Measurements from ENCODE around the gene EVC.

The EVC gene

DNA sequence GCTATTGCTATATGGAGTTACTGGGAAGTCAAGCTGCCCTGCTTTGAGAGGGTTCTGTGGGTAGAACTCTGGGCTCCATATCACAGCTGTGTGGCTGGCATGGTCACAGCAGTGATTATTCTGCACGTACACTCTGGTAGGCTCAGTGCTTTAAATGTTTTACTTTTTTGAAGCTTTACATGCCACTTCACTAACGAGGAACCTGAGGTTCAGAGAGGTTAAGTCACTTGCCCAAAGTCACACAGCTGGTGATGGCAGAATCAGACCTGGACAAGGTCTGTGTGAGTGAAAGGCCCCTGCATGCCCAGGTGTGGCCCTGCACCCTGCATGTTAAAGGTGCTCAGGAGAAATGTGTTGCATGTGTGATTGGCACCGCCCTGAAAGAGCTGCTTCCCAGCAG, 24.5 kb downstream of the EVC start:
- Histone ChIP-seq H3K4me1 (ENCODE audit: control insufficient read depth in 2 of 2, insufficient read depth in 1 of 2, low read depth in 1 of 2, low read length in 2 of 2) (no peaks in the 10 kb centered on the region), H2AK5ac (ENCODE audit: low read depth, low read length) (no peak overlapping the region), H3K4me3 (ENCODE audit: low read length in 2 of 2) (no peak overlapping the region), H4K91ac (ENCODE audit: low read depth, low read length, poor library complexity) (no peak overlapping the region), H3K79me1 (ENCODE audit: low read depth, low read length) (no peaks in the 10 kb centered on the region), H3K4ac (ENCODE audit: low read length) (no peak overlapping the region), H2BK5ac (ENCODE audit: low read length) (no peak overlapping the region), H3K23ac (ENCODE audit: low read depth, low read length, poor library complexity) (no peak overlapping the region), H4K8ac (ENCODE audit: low read depth, low read length) (no peak overlapping the region), H3K27ac (replicated peaks; ENCODE audit: low read length) (no peak overlapping the region), H2BK15ac (ENCODE audit: low read length) (no peak overlapping the region), H3K9me3 (replicated peaks in 1 of 2; ENCODE audit: control insufficient read depth in 2 of 2, insufficient read depth in 1 of 2, low read depth in 1 of 2, low read length in 2 of 2) (no peaks in the 10 kb centered on the region), H3K36me3 (replicated peaks in 1 of 2; ENCODE audit: control insufficient read depth in 2 of 2, insufficient read depth in 2 of 2, low read length in 2 of 2) (peaks cover 12 to 44% of the 10 kb centered on the region in 2 donors), H2BK12ac (ENCODE audit: low read length) (no peak overlapping the region), H3K18ac (ENCODE audit: low read length) (no peak overlapping the region), H2AFZ (ENCODE audit: low read length) (no peak overlapping the region), H3K4me2 (ENCODE audit: insufficient read depth, low read length, poor library complexity, severe bottlenecking) (no peak overlapping the region), H3K14ac (ENCODE audit: low read length) (no peak overlapping the region), H3K27me3 (ENCODE audit: control insufficient read depth in 3 of 3, insufficient read depth in 3 of 3, low read depth in 1 of 3, low read length in 3 of 3) (no peaks in the 10 kb centered on the region), H2BK120ac (ENCODE audit: low read depth, low read length) (no peak overlapping the region), H3K9ac (ENCODE audit: low read depth, low read length, poor library complexity) (no peak overlapping the region)
- WGBS, 2 donors (ENCODE audit: extremely low coverage in 2 of 2, insufficient read length in 2 of 2, insufficient replicate concordance in 1 of 2): no CpG with 5 or more reads among the region's 3 CpGs
- no peak for DNase-seq (ENCODE audit: low spot score)

DNA sequence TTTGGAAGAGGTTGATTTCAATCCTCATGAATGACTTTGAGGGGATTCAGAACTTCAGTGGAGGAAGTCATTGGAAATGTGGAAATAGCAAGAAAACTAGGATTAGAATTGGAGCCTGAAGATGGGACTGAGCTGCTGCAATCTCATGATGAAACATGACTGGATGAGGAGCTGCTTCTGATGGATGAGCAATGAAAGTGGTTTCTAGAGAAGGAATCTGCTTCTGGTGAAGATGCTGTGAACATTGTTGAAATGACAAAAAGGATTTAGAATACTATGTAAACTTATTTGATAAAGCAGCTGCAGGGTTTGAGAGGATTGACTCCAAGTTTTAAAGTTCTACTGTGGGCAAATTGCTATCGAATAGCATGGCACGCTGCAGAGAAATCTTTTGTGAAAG, 27.1 kb downstream of the EVC start:
- H3K4me1 ChIP-seq (ENCODE audit: control insufficient read depth in 2 of 2, insufficient read depth in 1 of 2, low read depth in 1 of 2, low read length in 2 of 2): no peaks in the 10 kb centered on the region
- H3K9ac ChIP-seq (ENCODE audit: low read depth, low read length, poor library complexity): no peak overlapping the region
- no peak overlapping the region for H3K14ac ChIP-seq (ENCODE audit: low read length)
- no peak overlapping the region for H2BK120ac ChIP-seq (ENCODE audit: low read depth, low read length)
- H3K9me3 ChIP-seq (replicated peaks in 1 of 2; ENCODE audit: control insufficient read depth in 2 of 2, insufficient read depth in 1 of 2, low read depth in 1 of 2, low read length in 2 of 2): peaks cover 1 to 9% of the 10 kb centered on the region in 2 donors
- H3K4me2 ChIP-seq (ENCODE audit: insufficient read depth, low read length, poor library complexity, severe bottlenecking): no peak overlapping the region
- peaks cover 18 to 40% of the 10 kb centered on the region in 2 donors for H3K36me3 ChIP-seq (replicated peaks in 1 of 2; ENCODE audit: control insufficient read depth in 2 of 2, insufficient read depth in 2 of 2, low read length in 2 of 2)
- no peak overlapping the region for H2BK12ac ChIP-seq (ENCODE audit: low read length)
- H3K79me1 ChIP-seq (ENCODE audit: low read depth, low read length): no peaks in the 10 kb centered on the region
- no peaks in the 10 kb centered on the region for H3K27me3 ChIP-seq (ENCODE audit: control insufficient read depth in 3 of 3, insufficient read depth in 3 of 3, low read depth in 1 of 3, low read length in 3 of 3)
- no peak overlapping the region for H2AFZ ChIP-seq (ENCODE audit: low read length)
- H4K8ac ChIP-seq (ENCODE audit: low read depth, low read length): no peak overlapping the region
- no peak overlapping the region for H2AK5ac ChIP-seq (ENCODE audit: low read depth, low read length)
- no peak overlapping the region for H3K18ac ChIP-seq (ENCODE audit: low read length)
- no peak for DNase-seq (ENCODE audit: low spot score)
- WGBS, 2 donors (ENCODE audit: extremely low coverage in 2 of 2, insufficient read length in 2 of 2, insufficient replicate concordance in 1 of 2): no CpG with 5 or more reads among the region's 2 CpGs
- no peak overlapping the region for H2BK15ac ChIP-seq (ENCODE audit: low read length)
- H3K4me3 ChIP-seq (ENCODE audit: low read length in 2 of 2): no peak overlapping the region
- H3K4ac ChIP-seq (ENCODE audit: low read length): no peak overlapping the region
- H3K23ac ChIP-seq (ENCODE audit: low read depth, low read length, poor library complexity): no peak overlapping the region
- no peak overlapping the region for H2BK5ac ChIP-seq (ENCODE audit: low read length)
- H3K27ac ChIP-seq (replicated peaks; ENCODE audit: low read length): no peak overlapping the region
- no peak overlapping the region for H4K91ac ChIP-seq (ENCODE audit: low read depth, low read length, poor library complexity)

DNA sequence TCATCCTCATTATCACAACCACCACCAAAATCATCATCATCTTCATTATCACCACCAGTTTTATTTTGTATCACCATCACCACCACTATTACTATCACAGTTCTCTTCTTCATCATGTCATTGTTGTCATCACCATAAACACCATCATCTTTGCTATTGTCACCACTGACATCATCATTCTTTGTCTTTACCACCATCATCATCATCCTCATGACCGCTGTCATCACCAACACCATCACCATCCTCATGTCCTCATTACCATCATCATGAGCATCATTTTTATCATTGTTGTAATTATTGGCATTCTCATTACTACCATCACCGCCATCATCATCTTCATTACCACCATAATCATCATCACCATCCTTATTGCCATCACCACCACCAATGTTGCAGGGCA, 31.4 kb downstream of the EVC start:
- no peak overlapping the region for H2BK120ac ChIP-seq (ENCODE audit: low read depth, low read length)
- H2BK5ac ChIP-seq (ENCODE audit: low read length): no peak overlapping the region
- H4K8ac ChIP-seq (ENCODE audit: low read depth, low read length): no peak overlapping the region
- H3K9ac ChIP-seq (ENCODE audit: low read depth, low read length, poor library complexity): no peak overlapping the region
- no peaks in the 10 kb centered on the region for H3K79me1 ChIP-seq (ENCODE audit: low read depth, low read length)
- H3K36me3 ChIP-seq (replicated peaks in 1 of 2; ENCODE audit: control insufficient read depth in 2 of 2, insufficient read depth in 2 of 2, low read length in 2 of 2): peaks cover 17 to 42% of the 10 kb centered on the region in 2 donors
- H2BK15ac ChIP-seq (ENCODE audit: low read length): no peak overlapping the region
- H3K18ac ChIP-seq (ENCODE audit: low read length): no peak overlapping the region
- H4K91ac ChIP-seq (ENCODE audit: low read depth, low read length, poor library complexity): no peak overlapping the region
- peaks cover 5 to 15% of the 10 kb centered on the region in 2 donors for H3K9me3 ChIP-seq (replicated peaks in 1 of 2; ENCODE audit: control insufficient read depth in 2 of 2, insufficient read depth in 1 of 2, low read depth in 1 of 2, low read length in 2 of 2)
- no peak overlapping the region for H2AFZ ChIP-seq (ENCODE audit: low read length)
- WGBS, 2 donors (ENCODE audit: extremely low coverage in 2 of 2, insufficient read length in 2 of 2, insufficient replicate concordance in 1 of 2): no CpG with 5 or more reads among the region's 2 CpGs
- H3K4me2 ChIP-seq (ENCODE audit: insufficient read depth, low read length, poor library complexity, severe bottlenecking): no peak overlapping the region
- no peak overlapping the region for H2BK12ac ChIP-seq (ENCODE audit: low read length)
- H3K27me3 ChIP-seq (ENCODE audit: control insufficient read depth in 3 of 3, insufficient read depth in 3 of 3, low read depth in 1 of 3, low read length in 3 of 3): no peaks in the 10 kb centered on the region
- H3K4ac ChIP-seq (ENCODE audit: low read length): no peak overlapping the region
- DNase-seq (ENCODE audit: low spot score): no peak
- H3K23ac ChIP-seq (ENCODE audit: low read depth, low read length, poor library complexity): no peak overlapping the region
- no peak overlapping the region for H3K14ac ChIP-seq (ENCODE audit: low read length)
- peaks cover 0 to 4% of the 10 kb centered on the region in 2 donors for H3K4me1 ChIP-seq (ENCODE audit: control insufficient read depth in 2 of 2, insufficient read depth in 1 of 2, low read depth in 1 of 2, low read length in 2 of 2)
- H3K27ac ChIP-seq (replicated peaks; ENCODE audit: low read length): no peak overlapping the region
- no peak overlapping the region for H3K4me3 ChIP-seq (ENCODE audit: low read length in 2 of 2)
- no peak overlapping the region for H2AK5ac ChIP-seq (ENCODE audit: low read depth, low read length)

DNA sequence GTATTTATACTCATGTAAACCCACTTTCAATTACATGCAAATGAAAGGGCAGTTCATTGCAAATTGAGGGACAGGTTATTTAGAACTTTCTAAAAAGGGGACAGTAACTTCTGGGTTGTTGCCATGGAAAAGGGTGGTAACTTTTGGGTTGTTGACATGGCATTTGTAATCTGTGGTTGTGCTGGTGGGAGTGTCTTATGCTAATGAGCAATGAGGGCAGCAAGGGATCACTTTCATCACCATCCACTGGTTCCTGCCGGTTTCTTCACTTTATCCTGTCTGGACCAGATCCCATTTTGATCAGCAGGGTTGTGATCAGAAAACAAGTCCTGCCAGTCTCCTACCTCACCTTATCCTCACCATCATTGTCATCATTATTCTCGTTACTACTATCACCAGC, 32.0 kb downstream of the EVC start:
- Histone ChIP-seq H3K36me3 (replicated peaks in 1 of 2; ENCODE audit: control insufficient read depth in 2 of 2, insufficient read depth in 2 of 2, low read length in 2 of 2) (peaks cover 18 to 44% of the 10 kb centered on the region in 2 donors), H4K91ac (ENCODE audit: low read depth, low read length, poor library complexity) (no peak overlapping the region), H3K4ac (ENCODE audit: low read length) (no peak overlapping the region), H2BK120ac (ENCODE audit: low read depth, low read length) (no peak overlapping the region), H3K4me1 (ENCODE audit: control insufficient read depth in 2 of 2, insufficient read depth in 1 of 2, low read depth in 1 of 2, low read length in 2 of 2) (peaks cover 0 to 4% of the 10 kb centered on the region in 2 donors), H3K79me1 (ENCODE audit: low read depth, low read length) (no peaks in the 10 kb centered on the region), H3K23ac (ENCODE audit: low read depth, low read length, poor library complexity) (no peak overlapping the region), H3K18ac (ENCODE audit: low read length) (no peak overlapping the region), H3K9ac (ENCODE audit: low read depth, low read length, poor library complexity) (no peak overlapping the region), H2BK5ac (ENCODE audit: low read length) (no peak overlapping the region), H3K14ac (ENCODE audit: low read length) (no peak overlapping the region), H3K27ac (replicated peaks; ENCODE audit: low read length) (no peak overlapping the region), H2AFZ (ENCODE audit: low read length) (no peak overlapping the region), H4K8ac (ENCODE audit: low read depth, low read length) (no peak overlapping the region), H3K4me2 (ENCODE audit: insufficient read depth, low read length, poor library complexity, severe bottlenecking) (no peak overlapping the region), H2BK15ac (ENCODE audit: low read length) (no peak overlapping the region), H2BK12ac (ENCODE audit: low read length) (no peak overlapping the region), H3K27me3 (ENCODE audit: control insufficient read depth in 3 of 3, insufficient read depth in 3 of 3, low read depth in 1 of 3, low read length in 3 of 3) (no peaks in the 10 kb centered on the region), H3K4me3 (ENCODE audit: low read length in 2 of 2) (no peak overlapping the region), H3K9me3 (replicated peaks in 1 of 2; ENCODE audit: control insufficient read depth in 2 of 2, insufficient read depth in 1 of 2, low read depth in 1 of 2, low read length in 2 of 2) (peaks cover 5 to 15% of the 10 kb centered on the region in 2 donors), H2AK5ac (ENCODE audit: low read depth, low read length) (no peak overlapping the region)
- no peak for DNase-seq (ENCODE audit: low spot score)
- no CpG with 5 or more reads among the region's 2 CpGs for WGBS, 2 donors (ENCODE audit: extremely low coverage in 2 of 2, insufficient read length in 2 of 2, insufficient replicate concordance in 1 of 2)

Measured in neuronal stem cell (in vitro differentiated cells).